Heart left ventricle (tissue), 13 donors: Measurements from ENCODE around the gene TGM1.

ENCODE experiments used
- POLR2A ChIP-seq, 2 donors: fragments of 450-650 bp; IDR thresholded peaks; one replicate each; pipeline ENCODE4 v1.6.1; 2017; ENCODE audit warnings: antibody characterized with exemption in 2 of 2, mild to moderate bottlenecking in 2 of 2, moderate library complexity in 2 of 2
- TF ChIP-seq, protein P1 (sequence below), 12 donors: fragments of 200-600 bp; sonication (generic) in 4 of 12; IDR thresholded peaks; one replicate each; pipeline versions ENCODE4 v1.5.0 to v1.8.0; 2018 to 2022; ENCODE audit warnings: antibody characterized with exemption in 12 of 12, mild to moderate bottlenecking in 5 of 12
- donor health status: ischemic (EF 13 %, LVEDD 7.1; RV severe dilation, severe dysfunction).
- donor health status: DM: no; HTN: yes; CAD: no.
- donor health status: DM: no; HTN: no; CAD: no.
- donor health status: ischemic (EF 25% LVEDD 6.9; RV normal size, moderate dysfunction).
- donor health status: ischemic (EF 25% LVEDD 5.7; RV mildly dilated, moderate dysfunction).
- donor health status: ischemic (EF 35%, LVEDD 5.7; RV mildly dilated, moderate dysfunction).
- donor health status: nonischemic (EF 11% LVEDD 7.7; RV severe dilation, severe dysfunction).
- donor health status: DM: yes; HTN: yes; CAD: no.
- donor health status: PGD.
- donor health status: ischemic (EF 29% LVEDD 5.4; RV normal size, mild dysfunction).
- donor health status: nonischemic (EF 23%, LVEDD 6.1; RV moderate dilation, normal function).

DNA sequence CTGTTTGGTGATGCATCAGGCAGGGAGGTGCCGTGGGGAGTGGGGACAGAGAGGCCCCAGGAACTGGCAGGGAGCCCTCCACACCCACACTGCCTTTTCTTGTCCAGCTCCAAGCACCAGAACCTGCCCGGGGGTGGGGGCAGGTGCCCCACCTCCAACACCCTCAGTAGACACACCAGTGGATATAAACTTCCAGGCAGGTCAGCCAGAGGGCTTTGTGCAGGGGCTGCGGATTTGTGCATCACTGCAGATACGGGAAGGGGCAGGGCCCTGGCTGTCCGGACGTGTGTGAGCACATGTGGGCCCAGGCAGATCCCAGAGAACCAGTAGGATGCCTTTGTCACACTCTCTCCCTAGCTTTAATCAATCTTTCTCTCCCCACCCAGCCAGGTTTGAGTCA lies 1.3 kb upstream of the TGM1 start:
- TF ChIP-seq, protein P1, sequence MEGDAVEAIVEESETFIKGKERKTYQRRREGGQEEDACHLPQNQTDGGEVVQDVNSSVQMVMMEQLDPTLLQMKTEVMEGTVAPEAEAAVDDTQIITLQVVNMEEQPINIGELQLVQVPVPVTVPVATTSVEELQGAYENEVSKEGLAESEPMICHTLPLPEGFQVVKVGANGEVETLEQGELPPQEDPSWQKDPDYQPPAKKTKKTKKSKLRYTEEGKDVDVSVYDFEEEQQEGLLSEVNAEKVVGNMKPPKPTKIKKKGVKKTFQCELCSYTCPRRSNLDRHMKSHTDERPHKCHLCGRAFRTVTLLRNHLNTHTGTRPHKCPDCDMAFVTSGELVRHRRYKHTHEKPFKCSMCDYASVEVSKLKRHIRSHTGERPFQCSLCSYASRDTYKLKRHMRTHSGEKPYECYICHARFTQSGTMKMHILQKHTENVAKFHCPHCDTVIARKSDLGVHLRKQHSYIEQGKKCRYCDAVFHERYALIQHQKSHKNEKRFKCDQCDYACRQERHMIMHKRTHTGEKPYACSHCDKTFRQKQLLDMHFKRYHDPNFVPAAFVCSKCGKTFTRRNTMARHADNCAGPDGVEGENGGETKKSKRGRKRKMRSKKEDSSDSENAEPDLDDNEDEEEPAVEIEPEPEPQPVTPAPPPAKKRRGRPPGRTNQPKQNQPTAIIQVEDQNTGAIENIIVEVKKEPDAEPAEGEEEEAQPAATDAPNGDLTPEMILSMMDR (IDR thresholded peaks at IDR 0.05) = no peak
- no peak for TF ChIP-seq POLR2A (IDR thresholded peaks at IDR 0.05)
